CD4-positive, alpha-beta T cell treated with Interleukin-2 at 100 ng/mL for 4 hours (primary cell): ENCODE data around the gene BBS4.
"Not testable (repeated sequence)": the region's sequence is repeated elsewhere in the genome, so short reads cannot be mapped to it uniquely, and the experiment has no call there.

Experiments
- DNase-seq: peaks from one replicate; pipeline ENCODE4 v3.0.0-alpha.2; 2020; ENCODE audit warnings: low spot score

The BBS4 gene

GRCh38 chr15:72685925-72686794 is at the start of gene BBS4, which contains the start of gene HIGD2B:
BBS4 (plus strand) TSS chr15:72686207; CDS start chr15:72686228, 21 bp downstream.
HIGD2B (minus strand) TSS chr15:72686182; CDS start chr15:72676374, 9,808 bp downstream.
- DNase-seq = peak; percentile 82

- peak; percentile 51 for DNase-seq
These were observed 49.3 kb upstream of the BBS4 start for GRCh38 chr15:72636519-72637282.

GRCh38 chr15:72639759-72640483 is 46.1 kb upstream of the BBS4 start:
- not testable (repeated sequence) for DNase-seq

GRCh38 chr15:72642271-72642670 is 43.7 kb upstream of the BBS4 start:
- DNase-seq = not testable (repeated sequence)

- DNase-seq = not testable (repeated sequence)
These were observed 37.3 kb upstream of the BBS4 start for GRCh38 chr15:72648631-72649253.

GRCh38 chr15:72654397-72654796 is 31.6 kb upstream of the BBS4 start, which contains the start of gene GOLGA6B:
GOLGA6B (plus strand) TSS chr15:72654697; CDS start chr15:72654738, 41 bp downstream.
- DNase-seq = not testable (repeated sequence)

- DNase-seq = not testable (repeated sequence)
These were observed 30.0 kb upstream of the BBS4 start for GRCh38 chr15:72656014-72656413.

GRCh38 chr15:72661081-72661480 is 24.9 kb upstream of the BBS4 start:
- DNase-seq = not testable (repeated sequence)

- DNase-seq = not testable (repeated sequence)
These were observed 22.1 kb upstream of the BBS4 start for GRCh38 chr15:72663931-72664330.

GRCh38 chr15:72665706-72666105 is 20.3 kb upstream of the BBS4 start:
- not testable (repeated sequence) for DNase-seq

GRCh38 chr15:72669803-72670202 is 16.2 kb upstream of the BBS4 start:
- DNase-seq = not testable (repeated sequence)

- peak; percentile 71 for DNase-seq
These were observed 15.2 kb upstream of the BBS4 start for GRCh38 chr15:72670656-72671352.

GRCh38 chr15:72671525-72671924 is 14.5 kb upstream of the BBS4 start:
- DNase-seq = no peak

GRCh38 chr15:72676838-72677237 is 9.2 kb upstream of the BBS4 start:
- no peak for DNase-seq

- no peak for DNase-seq
These were observed 5.1 kb upstream of the BBS4 start for GRCh38 chr15:72680931-72681330.

GRCh38 chr15:72682772-72683171 is 3.2 kb upstream of the BBS4 start:
- no peak for DNase-seq

GRCh38 chr15:72685301-72685924 is 594 bp upstream of the BBS4 start:
- no peak for DNase-seq

GRCh38 chr15:72688697-72689096 is 2.7 kb downstream of the BBS4 start:
- no peak for DNase-seq

GRCh38 chr15:72690938-72691337 is 4.9 kb downstream of the BBS4 start:
- DNase-seq = no peak

- DNase-seq = no peak
These were observed 12.9 kb downstream of the BBS4 start for GRCh38 chr15:72698938-72699337.
